Stimulated activated CD4-positive, alpha-beta T cell treated with anti-CD3 and anti-CD28 coated beads, Interleukin-1b, Interleukin-23, amount 100 ng/mL, for 48 hours (primary cell): ENCODE results near the gene MSANTD1.

Source experiments
- DNase-seq: peaks from one replicate; pipeline ENCODE4 v3.0.0-alpha.2; 2020

The MSANTD1 gene

GRCh38 chr4:3234171-3235029, 14.6 kb upstream of the MSANTD1 start:
- no peak for DNase-seq

- DNase-seq, result no peak
Observed at GRCh38 chr4:3235030-3235345, 14.0 kb upstream of the MSANTD1 start.

DNA sequence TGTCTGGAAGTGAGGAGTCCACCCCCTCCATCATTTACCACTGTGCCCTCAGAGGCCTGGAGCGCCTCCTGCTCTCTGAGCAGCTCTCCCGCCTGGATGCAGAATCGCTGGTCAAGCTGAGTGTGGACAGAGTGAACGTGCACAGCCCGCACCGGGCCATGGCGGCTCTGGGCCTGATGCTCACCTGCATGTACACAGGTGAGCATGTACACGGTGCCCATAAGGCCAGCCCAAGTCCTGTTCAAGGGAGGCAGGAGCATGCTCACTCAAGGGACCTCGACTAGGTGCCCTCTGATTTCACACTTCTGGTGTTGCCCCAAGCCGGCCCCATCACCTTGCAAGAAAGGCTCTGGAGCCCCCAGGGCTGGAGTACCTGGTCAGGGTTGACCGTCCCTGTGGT, 13.4 kb upstream of the MSANTD1 start:
- no peak for DNase-seq

DNA sequence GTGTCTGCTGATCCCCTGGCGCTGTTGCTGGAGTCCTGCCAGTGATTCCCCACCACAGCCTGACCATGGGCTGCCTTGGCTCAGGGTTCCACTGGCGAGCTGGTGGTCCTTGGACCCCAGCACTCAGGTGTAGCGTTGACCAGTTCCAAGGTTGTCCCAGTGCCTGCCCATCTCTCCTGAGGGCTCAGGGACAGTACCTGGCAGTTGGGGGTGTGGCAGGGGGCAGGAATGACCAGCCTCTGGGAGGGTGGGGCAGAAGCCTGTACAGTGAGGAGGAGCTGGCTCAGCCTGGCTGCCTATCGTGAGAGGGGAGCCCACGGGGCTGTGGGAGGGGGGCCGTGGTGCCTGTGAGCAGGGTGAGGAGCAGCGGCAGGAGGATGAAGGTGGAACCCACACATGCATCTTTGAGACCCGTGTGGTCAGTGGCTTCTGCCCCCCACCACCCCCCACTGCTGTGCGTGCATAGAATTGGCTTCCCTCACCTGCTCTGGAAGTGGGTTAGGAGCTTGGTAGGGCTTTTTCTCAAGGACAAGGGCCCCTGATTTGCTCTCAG, 12.6 kb upstream of the MSANTD1 start:
- DNase-seq, result no peak

DNA sequence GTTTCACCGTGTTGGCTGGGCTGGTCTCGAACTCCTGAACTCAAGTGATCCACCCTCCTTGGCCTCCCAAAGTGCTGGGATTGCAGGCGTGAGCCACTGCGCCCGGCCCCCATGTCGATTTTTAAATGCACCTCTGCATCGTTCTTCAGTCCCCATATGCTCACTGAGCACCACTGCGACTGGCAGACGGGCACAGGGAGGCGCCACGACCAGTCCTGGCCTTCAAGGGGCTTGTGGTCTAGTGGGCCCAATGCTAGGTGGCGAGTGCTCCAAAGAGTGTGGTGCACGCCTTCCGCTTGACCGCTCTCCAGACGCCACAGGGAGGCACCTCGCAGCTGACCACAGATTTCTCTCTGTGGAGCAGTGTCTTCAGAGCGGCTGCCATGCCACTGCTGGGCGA, 11.7 kb upstream of the MSANTD1 start:
- no peak for DNase-seq

GRCh38 chr4:3237712-3238560, 11.0 kb upstream of the MSANTD1 start:
- no peak for DNase-seq

- DNase-seq, result no peak
Observed at GRCh38 chr4:3238721-3239120, 10.2 kb upstream of the MSANTD1 start.

DNA sequence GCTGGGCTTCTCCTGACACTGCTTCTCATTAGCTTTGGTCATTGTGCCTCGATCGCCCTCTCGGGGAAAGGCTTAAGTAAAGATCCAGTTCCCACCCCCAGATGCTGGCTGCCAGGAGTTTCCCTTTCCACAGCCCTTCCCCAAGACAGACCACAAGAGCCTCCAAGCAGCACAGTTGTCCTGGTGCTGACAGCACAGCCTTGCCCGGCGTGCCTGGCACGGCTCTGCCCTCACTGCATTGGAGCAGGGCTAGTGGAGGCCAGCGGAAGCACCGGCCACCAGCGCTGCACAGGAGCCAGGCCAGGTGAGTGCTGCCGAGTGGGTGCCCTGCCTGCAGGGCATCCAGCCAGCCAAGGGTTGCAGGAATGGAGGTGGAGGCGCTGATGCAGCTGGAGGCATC, 9.7 kb upstream of the MSANTD1 start:
- no peak for DNase-seq

GRCh38 chr4:3239998-3240920, 8.7 kb upstream of the MSANTD1 start:
- no peak for DNase-seq

- DNase-seq, result no peak
Observed at GRCh38 chr4:3240936-3241522, 7.9 kb upstream of the MSANTD1 start.

DNA sequence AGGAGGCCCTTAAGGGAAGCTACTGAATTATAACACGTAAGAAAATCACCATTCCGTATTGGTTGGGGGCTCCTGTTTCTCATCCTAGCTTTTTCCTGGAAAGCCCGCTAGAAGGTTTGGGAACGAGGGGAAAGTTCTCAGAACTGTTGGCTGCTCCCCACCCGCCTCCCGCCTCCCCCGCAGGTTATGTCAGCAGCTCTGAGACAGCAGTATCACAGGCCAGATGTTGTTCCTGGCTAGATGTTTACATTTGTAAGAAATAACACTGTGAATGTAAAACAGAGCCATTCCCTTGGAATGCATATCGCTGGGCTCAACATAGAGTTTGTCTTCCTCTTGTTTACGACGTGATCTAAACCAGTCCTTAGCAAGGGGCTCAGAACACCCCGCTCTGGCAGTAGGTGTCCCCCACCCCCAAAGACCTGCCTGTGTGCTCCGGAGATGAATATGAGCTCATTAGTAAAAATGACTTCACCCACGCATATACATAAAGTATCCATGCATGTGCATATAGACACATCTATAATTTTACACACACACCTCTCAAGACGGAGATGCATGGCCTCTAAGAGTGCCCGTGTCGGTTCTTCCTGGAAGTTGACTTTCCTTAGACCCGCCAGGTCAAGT, 6.9 kb upstream of the MSANTD1 start:
- no peak for DNase-seq

GRCh38 chr4:3243136-3243780, 5.7 kb upstream of the MSANTD1 start:
- no peak for DNase-seq

DNA sequence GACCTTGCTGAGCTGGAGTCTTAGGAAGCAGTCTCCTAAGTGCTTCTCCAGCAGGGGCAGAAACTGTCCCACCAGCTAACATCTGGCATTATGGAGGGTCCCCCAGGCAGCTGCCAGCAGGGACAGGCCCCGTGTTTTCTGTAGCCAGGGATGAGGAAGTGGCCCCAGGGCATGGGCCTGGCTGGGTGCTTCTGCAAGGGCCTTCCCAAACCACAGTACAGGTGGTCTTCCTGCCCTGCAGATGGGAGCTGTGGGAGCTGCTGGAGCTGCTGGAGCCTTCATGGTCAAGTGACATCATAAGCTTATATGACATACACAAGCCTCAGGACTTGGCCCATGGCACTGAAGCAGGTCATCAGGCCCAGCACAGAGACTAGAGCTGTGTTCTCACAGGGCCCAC, 5.0 kb upstream of the MSANTD1 start:
- DNase-seq, result no peak

DNA sequence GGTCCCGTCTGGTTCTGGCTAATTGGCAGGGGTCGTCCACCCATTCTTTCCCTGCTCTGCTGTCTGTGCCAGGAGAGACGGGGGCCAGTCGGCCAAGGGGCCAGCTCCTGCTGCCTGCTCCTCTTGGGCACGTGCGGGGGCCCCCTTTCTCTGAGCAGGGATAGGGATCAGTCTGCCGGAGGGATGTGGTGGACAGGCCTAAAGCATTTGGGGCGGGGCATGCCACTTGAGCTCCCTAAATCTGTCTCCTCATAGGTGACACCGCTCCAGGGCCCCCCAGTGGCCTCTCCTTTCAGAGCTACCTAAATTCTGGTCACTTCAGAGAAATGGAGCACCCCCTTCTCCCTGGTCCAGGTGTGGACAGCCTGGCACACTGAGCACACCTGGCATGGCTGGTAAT, 4.2 kb upstream of the MSANTD1 start:
- DNase-seq, result no peak

DNA sequence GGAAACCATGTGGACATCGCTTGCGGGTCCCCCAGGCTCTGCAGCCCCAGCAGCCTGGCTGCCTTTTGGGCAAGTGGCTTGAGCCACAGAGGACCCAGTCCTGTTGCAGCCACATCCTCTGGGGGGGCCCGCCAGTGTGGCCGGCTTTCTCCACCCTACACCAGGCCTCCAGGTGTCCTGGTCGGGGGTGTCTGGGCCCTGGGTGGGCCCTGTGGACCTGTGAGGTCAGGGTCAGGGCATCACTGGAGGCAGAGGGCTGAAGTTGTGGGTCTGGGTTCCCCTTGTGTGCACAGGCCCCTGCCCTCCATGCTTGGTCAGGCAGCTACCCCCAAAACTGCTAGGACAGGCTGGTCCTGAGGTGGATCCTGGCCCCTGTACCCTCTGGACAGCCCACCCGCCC, 3.3 kb upstream of the MSANTD1 start:
- DNase-seq, result no peak

GRCh38 chr4:3246458-3247398, 2.2 kb upstream of the MSANTD1 start:
- DNase-seq, result no peak

DNA sequence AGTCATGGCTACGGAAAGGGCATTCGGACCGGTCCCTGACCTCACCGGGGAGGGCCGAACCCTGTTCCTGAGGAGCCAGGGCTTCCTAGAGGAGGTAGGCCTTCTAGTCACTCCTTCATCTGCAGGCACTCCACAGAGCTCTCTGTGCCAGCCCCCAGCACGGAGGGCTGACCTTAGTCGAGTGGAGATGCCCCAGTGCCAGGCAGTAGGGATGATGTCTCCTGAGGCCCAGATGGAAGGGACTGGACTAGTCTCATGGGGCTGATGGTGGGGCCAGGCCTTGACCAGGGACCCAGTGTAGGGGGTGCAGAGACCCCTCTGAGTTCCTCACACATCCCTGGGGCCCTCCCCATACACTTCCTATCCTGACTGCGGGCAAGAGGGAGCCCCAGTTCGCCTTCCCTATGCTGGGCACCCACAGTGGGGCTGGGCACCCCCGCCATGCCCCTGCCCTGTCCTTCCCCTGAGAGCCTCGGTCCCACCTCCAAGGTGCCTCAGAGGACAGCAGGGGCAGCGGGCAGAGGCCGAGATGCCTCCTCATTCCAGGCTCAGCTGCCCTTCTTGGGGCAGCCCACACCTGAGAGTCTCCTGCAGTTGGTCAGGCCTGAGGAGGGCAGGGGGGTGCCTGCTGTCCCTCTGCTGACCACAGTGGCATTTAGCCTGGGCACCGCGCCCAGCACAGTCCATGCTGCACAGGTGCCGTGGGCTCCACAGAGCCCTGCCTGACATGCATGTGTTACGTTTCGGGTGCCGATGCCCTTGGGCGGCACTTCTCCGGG, 1.4 kb upstream of the MSANTD1 start:
- no peak for DNase-seq

DNA sequence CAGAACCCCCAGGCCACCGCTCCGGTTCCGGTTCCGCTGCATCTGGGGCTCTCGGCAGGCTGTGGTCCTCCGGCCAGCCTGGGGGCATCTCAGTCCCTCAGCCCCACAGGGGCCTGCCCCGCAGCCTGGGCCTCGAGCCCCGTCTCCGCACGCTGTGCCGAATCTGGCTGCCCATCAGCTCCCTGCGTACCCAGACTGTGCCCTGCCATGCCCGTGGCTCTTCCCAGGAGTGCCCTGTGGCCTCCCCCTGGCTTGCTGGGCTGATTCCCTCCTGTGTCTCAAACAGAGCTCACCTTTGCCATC, 830 bp upstream of the MSANTD1 start:
- DNase-seq, result no peak

DNA sequence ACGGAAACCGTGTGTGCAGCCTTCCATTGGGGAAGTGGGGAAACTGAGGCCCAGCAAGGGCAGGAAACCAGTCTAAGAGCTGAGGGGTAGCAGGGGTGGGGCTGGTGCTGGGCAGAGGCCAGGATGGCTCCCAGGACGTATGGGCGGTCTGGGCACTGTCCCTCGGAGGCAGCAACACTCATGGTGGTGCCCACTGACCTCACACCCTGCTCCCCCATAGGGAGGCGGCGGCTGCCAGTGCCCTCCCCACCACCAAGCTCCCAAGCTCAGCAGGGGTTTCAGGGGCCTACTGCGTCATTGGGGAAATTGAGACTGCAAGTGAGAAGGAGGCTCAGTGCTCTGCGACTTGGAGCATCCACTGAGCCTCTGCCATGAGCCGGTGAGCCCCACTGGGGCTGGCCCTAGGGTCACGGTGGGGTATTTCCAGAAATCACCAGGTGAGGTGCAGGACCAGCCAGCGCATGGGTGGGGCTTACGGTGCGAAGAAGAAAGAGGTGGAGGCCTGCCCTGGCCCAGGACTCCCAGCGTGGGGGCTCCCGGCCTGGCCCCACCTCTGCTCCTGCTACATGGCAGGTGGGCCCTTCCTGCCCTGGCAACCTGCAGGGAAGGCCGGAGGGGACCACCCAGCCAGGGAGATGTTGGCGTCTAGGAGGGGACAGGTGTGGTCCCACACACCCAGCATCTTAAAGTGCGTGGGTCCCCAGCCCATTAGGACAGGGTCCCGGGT, 915 bp downstream of the MSANTD1 start:
- no peak for DNase-seq
